Ascending aorta (tissue), 2 donors: ENCODE results near the gene PLTP. TPM values are rescaled to one million over a fixed set of nuclear protein-coding genes. Genes with fewer than 3 reads are reported as not detected.
"Not testable (repeated sequence)": the region's sequence is repeated elsewhere in the genome, so short reads cannot be mapped to it uniquely, and the experiment has no call there.

Source experiments
- DNase-seq, 2 donors: peaks; one replicate each; pipeline ENCODE4 v3.0.0-alpha.2; 2019; ENCODE audit warnings: low spot score in 2 of 2
- H3K27ac ChIP-seq, 2 donors: fragments of 200-600 bp; sonication (generic); one replicate each; pipeline ENCODE4 v1.5.1; 2016 to 2017; ENCODE audit warnings: mild to moderate bottlenecking in 1 of 2
- H3K27me3 ChIP-seq: fragments of 200-600 bp; sonication (generic); one replicate; pipeline ENCODE4 v1.5.1; 2017
- H3K36me3 ChIP-seq, 2 donors: fragments of 200-600 bp; sonication (generic); one replicate each; pipeline ENCODE4 v1.5.1; 2016
- H3K4me1 ChIP-seq, 2 donors: fragments of 200-600 bp; sonication (generic); one replicate each; pipeline ENCODE4 v1.5.1; 2016 to 2017; ENCODE audit warnings: mild to moderate bottlenecking in 1 of 2
- H3K4me3 ChIP-seq, 2 donors: fragments of 200-600 bp; sonication (generic); one replicate each; pipeline ENCODE4 v1.5.1; 2016 to 2017; ENCODE audit warnings: mild to moderate bottlenecking in 1 of 2
- H3K9me3 ChIP-seq, 2 donors: fragments of 200-600 bp; sonication (generic); one replicate each; pipeline ENCODE4 v1.5.1; 2016
- intact Hi-C: fragments of 100-400 bp; cut with DNase I; formaldehyde crosslinking; loops from one replicate; pipeline ENCODE4 v1.15.1; 2023
- total RNA-seq: library from RNA; depleted of rRNA; stranded (reverse); fragments of >200 nt; gene quantifications from one replicate; pipeline ENCODE4 v1.1.0, GENCODE V29; 2016
- TF ChIP-seq, protein P1 (sequence below), 3 experiments: fragments of 200-600 bp in 2 of 3; fragments of 450-650 bp in 1 of 3; sonication (generic) in 2 of 3; IDR thresholded peaks; one replicate each; pipeline ENCODE4 v1.5.1; 2016 to 2019; ENCODE audit warnings: antibody characterized with exemption in 3 of 3, mild to moderate bottlenecking in 1 of 3, moderate library complexity in 1 of 3

Gene PLTP
- total RNA-seq, 1 donor from 2014 or later: 909 TPM

DNA sequence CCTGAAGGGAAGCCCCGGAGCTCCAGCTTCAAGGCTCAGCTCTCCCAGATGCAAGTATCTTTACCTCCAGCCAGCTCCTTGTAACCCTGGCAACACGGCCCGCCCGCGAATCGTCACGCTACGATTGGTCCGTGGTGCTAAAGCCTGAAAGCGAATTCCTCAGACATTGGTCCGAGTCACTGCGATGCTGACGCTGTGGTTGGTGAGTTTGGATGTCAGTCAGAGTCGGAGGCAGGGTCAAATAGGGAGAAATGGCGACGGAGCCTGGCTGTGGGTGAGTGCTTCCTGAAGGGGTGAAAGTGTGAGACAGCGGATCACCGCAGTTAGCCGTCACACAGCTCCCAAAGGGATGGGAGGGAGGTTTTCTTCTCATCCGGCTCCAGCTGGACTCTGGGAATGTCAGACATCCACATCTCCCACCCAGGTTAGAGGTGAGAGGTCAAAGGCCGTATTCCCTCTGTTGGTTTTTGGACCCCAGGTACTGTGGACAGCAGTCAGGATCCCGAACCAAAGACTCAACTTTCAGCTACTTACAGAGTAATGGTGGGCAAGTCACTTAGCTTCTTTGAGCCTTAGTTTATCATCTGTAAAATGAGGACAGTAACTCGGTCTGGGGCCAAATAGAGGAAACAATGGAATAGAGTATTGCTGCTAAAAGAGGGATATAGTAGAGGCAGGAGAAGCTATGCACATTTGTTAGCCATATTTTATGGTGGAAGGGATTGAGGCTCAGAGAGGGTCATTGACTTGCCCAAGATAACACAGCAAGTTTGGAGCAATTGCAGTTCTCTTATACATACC lies 30.8 kb downstream of the PLTP start, which contains the start of gene ZSWIM1:
Gene ZSWIM1 (plus strand): TSS at position 240 of the 801 bp plus-strand sequence. CDS start 1,366 bp downstream, outside the sequence.
- peak; percentile 99 to 100 for DNase-seq
- peak within 1 kb of the TSS; percentile 83 to 88 for H3K27ac ChIP-seq
- no peaks in the 10 kb centered on the region for H3K9me3 ChIP-seq
- H3K4me1 ChIP-seq: peaks cover 0 to 14% of the 10 kb centered on the region in 2 donors
- TF ChIP-seq, protein P1, sequence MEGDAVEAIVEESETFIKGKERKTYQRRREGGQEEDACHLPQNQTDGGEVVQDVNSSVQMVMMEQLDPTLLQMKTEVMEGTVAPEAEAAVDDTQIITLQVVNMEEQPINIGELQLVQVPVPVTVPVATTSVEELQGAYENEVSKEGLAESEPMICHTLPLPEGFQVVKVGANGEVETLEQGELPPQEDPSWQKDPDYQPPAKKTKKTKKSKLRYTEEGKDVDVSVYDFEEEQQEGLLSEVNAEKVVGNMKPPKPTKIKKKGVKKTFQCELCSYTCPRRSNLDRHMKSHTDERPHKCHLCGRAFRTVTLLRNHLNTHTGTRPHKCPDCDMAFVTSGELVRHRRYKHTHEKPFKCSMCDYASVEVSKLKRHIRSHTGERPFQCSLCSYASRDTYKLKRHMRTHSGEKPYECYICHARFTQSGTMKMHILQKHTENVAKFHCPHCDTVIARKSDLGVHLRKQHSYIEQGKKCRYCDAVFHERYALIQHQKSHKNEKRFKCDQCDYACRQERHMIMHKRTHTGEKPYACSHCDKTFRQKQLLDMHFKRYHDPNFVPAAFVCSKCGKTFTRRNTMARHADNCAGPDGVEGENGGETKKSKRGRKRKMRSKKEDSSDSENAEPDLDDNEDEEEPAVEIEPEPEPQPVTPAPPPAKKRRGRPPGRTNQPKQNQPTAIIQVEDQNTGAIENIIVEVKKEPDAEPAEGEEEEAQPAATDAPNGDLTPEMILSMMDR (IDR thresholded peaks at IDR 0.05): no peak
- peak within 1 kb of the TSS; percentile 67 to 71 for H3K4me3 ChIP-seq
- H3K36me3 ChIP-seq: peaks cover 29 to 56% of the 10 kb centered on the region in 2 donors
- intact Hi-C loops: loop anchor here (1.0 to 5.0 kb wide), 5 partner anchors 24 to 91 kb away; partner anchors contain the start of genes ACOT8, PCIF1, UBE2C and ZNF335
- H3K27me3 ChIP-seq: no peaks in the 10 kb centered on the region

DNA sequence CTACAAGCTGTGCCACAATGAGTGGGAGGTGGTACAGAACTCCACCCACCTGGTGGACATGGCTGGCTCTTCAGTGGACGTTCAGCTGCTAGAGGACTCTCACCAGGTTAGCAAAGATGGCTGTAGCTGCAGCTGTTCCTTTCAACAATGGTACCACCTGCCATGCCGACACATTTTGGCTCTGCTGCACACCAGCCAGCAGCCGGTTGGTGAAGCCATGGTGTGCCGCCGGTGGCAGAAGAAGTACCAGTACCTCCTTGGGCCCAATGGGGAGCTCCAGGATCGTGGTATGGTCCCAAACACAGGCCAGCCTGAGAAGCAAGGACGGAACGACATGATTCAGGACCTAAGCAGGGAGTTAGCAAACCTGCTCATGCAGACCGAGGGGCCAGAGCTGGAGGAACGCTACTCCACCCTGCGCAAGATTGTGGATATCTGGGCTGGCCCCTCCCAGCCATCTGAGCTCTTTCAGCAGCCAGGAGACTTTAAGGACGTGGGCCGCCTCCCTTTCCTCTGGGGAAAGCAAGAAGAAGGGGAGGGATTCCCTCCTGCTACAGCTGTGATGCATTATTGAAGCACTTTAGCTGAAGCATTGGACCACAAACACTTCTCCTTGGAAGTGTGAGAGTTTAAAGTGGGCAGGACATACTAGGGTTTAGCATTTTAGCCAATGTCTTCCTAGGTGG lies 33.7 kb downstream of the PLTP start:
- H3K4me3 ChIP-seq: no peak overlapping the region

DNA sequence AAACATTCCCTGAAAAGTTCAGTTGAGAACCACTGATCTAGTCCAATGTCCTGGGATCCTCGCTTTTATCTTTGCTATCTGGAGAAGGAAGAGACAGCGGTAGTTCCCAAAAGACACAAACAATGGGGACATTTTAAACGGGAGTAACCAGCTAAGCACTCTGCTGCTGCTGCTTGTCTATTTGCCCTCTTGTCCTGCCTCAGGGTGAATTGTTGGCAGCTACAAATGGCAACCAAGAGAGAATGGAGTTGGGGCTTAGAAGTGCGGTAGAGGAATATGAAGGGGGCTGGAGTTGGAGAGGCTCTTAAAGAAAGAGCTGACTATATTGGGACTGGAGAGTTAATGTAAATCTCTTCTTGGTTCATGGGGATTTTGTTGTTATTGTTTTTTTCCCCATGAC lies 37.4 kb downstream of the PLTP start:
- no peak for DNase-seq
- intact Hi-C loops: no loop called here
- Histone ChIP-seq H3K4me1 (no peaks in the 10 kb centered on the region), H3K4me3 (no peak overlapping the region), H3K27ac (no peak overlapping the region), H3K9me3 (no peaks in the 10 kb centered on the region), H3K36me3 (peaks cover 16 to 27% of the 10 kb centered on the region in 2 donors), H3K27me3 (no peaks in the 10 kb centered on the region)
- TF ChIP-seq, protein P1 (IDR thresholded peaks at IDR 0.05): no peak

More for the DNA sequence above, 33.7 kb downstream of the PLTP start:
- no peak for DNase-seq
- H3K27me3 ChIP-seq: no peaks in the 10 kb centered on the region
- H3K4me1 ChIP-seq: peaks cover 0 to 14% of the 10 kb centered on the region in 2 donors
- intact Hi-C loops: no loop called here
- TF ChIP-seq, protein P1 (IDR thresholded peaks at IDR 0.05): no peak
- peaks cover 23 to 31% of the 10 kb centered on the region in 2 donors for H3K36me3 ChIP-seq
- no peak overlapping the region for H3K27ac ChIP-seq
- no peaks in the 10 kb centered on the region for H3K9me3 ChIP-seq

DNA sequence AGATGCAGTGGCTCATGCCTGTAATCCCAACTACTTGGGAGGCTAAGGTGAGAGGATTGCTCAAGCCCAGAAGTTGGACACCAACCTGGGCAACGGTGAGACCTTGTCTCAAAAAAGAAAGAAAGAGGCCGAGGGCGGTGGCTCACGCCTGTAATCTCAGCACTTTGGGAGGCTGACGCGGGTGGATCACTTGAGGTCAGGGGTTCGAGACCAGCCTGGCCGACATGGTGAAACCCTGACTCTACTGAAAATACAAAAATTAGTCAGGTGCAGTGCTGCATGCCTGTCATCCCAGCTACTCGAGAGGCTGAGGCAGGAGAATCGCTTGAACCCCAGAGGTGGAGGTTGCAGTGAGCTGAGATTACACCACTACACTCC lies 37.9 kb downstream of the PLTP start:
- H3K4me3 ChIP-seq, H3K9me3 ChIP-seq, H3K4me1 ChIP-seq, DNase-seq, H3K27ac ChIP-seq, H3K27me3 ChIP-seq, intact Hi-C loops: not testable (repeated sequence)
- H3K36me3 ChIP-seq: peaks cover 16 to 27% of the 10 kb centered on the region in 2 donors

DNA sequence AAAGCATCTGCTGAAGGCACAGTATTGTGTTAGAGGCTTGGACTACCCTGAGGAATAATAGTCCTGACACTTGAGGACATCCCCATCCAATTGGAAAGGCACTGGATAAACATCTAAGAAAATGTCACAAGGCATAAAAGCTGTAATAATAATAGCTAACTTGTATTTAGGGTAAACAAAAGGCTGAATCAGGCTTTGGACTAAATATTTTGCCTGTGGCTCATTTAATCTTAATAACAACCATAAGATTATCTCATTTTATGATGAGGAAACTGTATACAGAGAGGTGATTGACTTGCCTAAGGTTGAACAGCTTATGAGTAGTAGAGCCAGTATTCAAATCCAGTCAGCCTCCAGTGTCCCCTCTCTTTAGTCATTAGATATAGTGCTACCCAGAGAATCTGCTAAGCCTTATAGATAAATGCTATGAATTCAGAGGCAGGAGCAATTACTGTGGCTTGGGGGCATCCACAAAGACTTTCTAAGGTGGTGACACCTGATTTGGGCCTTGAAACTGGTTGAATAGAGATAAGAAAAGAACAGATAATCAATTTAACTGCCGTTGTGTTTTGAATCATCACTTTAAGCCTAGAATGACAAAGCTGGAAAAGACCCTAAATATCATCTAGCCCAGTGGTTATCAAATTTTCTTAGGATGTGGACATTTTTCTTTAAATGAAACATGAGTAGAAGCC lies 38.4 kb downstream of the PLTP start:
- Histone ChIP-seq H3K27ac (no peak overlapping the region), H3K4me3 (no peak overlapping the region), H3K4me1 (no peaks in the 10 kb centered on the region), H3K36me3 (peaks cover 16 to 24% of the 10 kb centered on the region in 2 donors), H3K27me3 (no peaks in the 10 kb centered on the region), H3K9me3 (no peaks in the 10 kb centered on the region)
- no peak for DNase-seq
- TF ChIP-seq, protein P1 (IDR thresholded peaks at IDR 0.05): no peak
- intact Hi-C loops: no loop called here
